ENCODE measurements around the gene PWP1.

- TF ChIP-seq CTCF (IDR thresholded peaks at IDR 0.05) = no peak
- TF ChIP-seq POLR2A (IDR thresholded peaks at IDR 0.05) = no peak
Measured at GRCh38 chr12:107718606-107719005, 33.0 kb downstream of the PWP1 start.
